HG03342 (cell line): ENCODE results near the gene APBB3.

Source experiments
- ATAC-seq: cut with Tn5 transposase; IDR thresholded peaks from one replicate; pipeline ENCODE4 v1.9.1; 2021; ENCODE audit warnings: mild to moderate bottlenecking, moderate library complexity; ENCODE audit not compliant: unreplicated experiment

APBB3 gene

GRCh38 chr5:140576776-140577201 is 12.4 kb upstream of the APBB3 start:
- no peak for ATAC-seq

- ATAC-seq, result no peak
Measured at GRCh38 chr5:140575309-140575708, 10.9 kb upstream of the APBB3 start.

DNA sequence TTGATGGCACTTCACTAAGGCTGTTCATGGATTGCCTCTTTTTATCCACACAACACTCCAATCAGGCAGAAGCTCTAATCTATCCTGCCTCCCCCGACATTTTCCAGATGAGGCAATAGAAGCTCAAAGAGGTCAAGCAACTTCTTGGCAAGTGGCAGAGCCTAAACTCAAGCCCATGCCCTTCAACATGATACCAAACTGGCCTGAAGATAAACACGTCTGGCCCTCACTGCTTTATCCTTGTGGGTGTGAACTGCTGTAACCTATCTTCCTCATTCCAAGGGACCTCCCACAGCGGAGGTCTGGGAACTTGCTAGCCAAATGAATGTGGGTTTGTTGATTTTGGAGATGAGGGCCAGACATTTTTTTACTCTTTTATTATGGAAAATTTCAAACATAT is 9.8 kb upstream of the APBB3 start:
- ATAC-seq, result no peak

- ATAC-seq, result no peak
Measured at GRCh38 chr5:140573683-140574082, 9.3 kb upstream of the APBB3 start.

DNA sequence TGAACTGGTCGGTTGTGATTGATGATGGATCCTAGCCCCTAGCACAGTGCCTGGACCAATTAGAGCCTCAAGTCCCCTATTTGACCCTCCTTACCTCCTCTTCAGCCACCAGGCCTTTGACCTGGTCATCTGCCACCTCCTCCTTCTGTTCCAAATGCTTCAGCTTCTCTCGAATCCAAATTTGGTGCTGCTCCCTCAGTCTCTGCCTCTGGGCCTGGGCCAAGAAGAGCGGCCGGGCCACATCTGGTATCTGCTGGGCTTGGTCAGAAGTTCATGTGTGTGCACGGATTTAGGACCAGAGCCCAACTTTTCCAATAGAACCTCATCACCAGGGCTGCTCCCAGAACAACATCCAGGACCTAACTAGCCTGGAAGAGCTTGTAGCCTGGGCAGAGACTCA is 6.7 kb upstream of the APBB3 start:
- no peak for ATAC-seq

DNA sequence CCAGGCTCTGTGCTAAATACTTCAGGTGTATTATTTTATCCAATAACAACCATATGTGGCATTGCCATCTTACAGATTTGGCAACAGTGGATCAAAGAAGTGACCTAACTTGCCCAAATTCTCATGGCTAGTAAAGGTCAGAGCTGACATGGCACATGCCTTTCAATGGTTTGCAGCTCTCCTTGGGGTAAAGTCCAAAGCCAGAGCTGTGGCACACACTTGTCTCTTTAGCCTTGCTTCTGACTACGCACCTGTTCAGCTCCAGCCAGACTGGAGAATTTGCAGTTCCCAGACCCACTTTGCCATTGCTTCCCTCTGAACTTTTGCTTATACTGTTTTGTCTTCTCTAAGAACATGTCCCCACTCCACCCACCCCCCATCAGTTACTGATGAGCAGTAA is 6.1 kb upstream of the APBB3 start:
- no peak for ATAC-seq

- ATAC-seq, result no peak
Measured at GRCh38 chr5:140570058-140570457, 5.7 kb upstream of the APBB3 start.

DNA sequence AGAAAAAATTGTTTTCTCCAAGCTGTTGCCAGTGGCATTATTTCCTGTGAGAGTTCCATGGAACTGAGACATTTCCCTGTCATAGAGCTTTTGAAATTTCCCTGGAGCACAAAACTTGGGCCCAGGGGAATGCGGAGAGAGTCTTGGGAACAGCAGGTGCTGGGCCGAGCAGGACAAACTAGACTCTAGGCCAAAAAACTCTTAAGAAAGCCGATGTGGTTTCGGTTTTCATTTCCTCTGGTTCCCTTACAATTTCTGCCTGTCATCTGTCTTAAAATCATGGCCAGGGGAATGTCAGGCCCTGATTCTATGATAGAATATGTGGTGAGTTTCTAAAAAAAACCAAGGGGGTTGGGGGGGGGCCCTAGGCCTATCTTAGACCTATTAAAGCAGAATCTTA is 4.8 kb upstream of the APBB3 start:
- ATAC-seq, result peak; percentile 29

DNA sequence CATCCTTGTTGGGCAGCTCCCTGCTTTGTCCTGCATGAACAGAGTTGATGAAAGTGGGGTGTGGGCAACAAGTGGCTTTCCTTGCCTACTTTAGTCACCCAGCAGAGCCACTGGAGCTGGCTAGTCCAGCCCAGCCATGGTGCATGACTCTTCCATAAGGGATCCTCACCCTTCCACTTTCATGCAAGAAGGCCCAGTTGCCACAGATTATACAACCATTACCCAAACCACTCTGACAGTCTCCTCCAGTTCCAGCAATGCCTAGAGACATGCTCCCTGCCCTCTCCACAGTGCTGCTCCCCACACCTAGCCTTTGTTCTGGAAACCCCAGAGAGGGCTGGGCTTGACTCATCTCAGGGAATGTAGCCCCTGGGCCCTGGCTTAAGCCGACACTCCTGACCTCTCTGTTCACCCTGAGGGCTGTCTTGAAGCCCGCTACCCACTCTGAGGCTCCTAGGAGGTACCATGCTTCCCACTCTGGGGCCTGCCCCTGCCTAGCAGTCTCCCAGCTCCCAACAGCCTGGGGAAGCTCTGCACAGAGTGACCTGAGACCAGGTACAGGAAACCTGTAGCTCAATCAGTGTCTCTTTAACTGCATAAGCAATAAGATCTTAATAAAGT is 4.2 kb upstream of the APBB3 start:
- ATAC-seq, result no peak

DNA sequence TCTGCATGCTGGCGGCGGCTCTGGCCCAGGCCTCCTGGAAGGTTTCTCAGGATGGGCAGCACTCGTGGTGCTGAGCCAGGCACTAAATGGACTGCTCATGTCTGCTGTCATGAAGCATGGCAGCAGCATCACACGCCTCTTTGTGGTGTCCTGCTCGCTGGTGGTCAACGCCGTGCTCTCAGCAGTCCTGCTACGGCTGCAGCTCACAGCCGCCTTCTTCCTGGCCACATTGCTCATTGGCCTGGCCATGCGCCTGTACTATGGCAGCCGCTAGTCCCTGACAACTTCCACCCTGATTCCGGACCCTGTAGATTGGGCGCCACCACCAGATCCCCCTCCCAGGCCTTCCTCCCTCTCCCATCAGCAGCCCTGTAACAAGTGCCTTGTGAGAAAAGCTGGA is 3.5 kb upstream of the APBB3 start:
- ATAC-seq, result no peak

- no peak for ATAC-seq
Measured at GRCh38 chr5:140567136-140567818, 2.9 kb upstream of the APBB3 start.

GRCh38 chr5:140566665-140567064 is 2.3 kb upstream of the APBB3 start:
- ATAC-seq, result no peak

DNA sequence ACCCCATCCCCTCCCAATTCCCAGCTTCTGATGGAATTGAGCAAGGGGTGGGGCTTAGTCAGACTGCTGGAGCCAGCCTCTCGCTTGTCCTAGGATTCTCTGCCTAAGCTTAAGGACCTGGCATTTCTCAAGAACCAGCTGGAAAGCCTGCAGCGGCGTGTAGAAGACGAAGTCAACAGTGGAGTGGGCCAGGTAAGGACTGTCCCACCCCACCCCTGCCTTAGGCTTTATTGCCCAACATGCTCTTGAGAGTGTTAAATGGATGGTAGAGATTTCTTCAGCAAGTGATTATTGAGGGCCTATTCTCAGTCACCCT is 1.3 kb upstream of the APBB3 start:
- ATAC-seq, result no peak

DNA sequence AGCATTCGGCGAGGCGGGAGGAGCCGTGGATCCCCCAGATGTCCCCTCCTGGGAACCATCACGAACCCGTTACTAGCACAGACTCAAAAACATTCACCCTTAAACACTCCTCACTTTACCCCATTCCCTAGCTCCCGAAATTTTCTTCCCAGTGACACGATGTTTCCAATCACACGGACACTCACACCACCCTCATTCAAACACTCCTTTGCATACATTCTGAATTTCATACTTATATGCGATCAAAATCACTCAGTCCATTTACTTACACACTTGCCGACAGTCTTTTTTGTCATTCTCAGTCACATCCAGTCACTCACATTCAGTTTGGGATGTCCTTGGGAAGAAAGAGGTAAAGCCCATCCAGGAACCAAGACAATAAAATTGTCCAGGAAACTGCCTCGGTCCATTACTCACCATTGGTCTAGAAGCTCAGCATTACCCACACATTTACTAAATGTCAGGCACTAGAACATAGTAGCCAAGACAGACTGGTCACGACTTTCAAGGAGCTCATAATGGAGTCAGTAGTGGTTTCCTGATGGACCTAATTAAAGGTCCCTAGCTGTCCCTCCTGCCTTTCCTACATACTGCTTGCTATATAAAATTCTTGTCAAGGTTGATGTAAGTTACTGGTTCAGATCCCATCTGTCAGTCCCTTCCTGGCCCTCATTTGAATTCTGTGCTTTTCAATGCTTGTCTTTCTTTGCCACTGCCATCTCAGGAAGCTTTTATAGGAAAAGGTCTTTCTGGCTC is 804 bp upstream of the APBB3 start:
- no peak for ATAC-seq

GRCh38 chr5:140563596-140563995 is 802 bp downstream of the APBB3 start:
- ATAC-seq, result no peak

- no peak for ATAC-seq
Measured at GRCh38 chr5:140561753-140562523, 2.5 kb downstream of the APBB3 start.

- ATAC-seq, result no peak
Measured at GRCh38 chr5:140560227-140560626, 4.2 kb downstream of the APBB3 start.

GRCh38 chr5:140558542-140558941 is 5.9 kb downstream of the APBB3 start:
- ATAC-seq, result no peak

DNA sequence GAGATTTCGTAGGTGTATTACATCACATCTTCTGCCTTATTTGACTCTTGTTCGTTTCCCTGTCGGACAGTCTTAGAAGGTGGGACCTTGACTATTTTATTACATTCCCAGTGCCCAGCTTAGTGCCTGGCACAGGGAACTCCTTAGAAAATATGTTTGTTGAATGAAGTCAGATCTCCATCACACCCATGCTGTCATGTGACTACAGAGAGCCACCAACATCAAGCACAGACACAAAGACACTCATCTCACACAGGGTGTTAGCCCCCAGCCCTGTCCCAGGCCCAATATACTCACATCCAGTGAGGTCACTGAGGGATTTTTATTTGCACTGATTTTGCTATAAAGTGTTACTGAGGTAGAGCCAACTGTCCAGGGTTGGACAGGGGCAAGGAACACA is 6.4 kb downstream of the APBB3 start:
- no peak for ATAC-seq

- ATAC-seq, result peak; percentile 93
Measured at GRCh38 chr5:140557136-140557805, 7.1 kb downstream of the APBB3 start, which contains the start of gene SRA1. Gene SRA1, minus strand, starts transcription at chr5:140557473. Its CDS starts 21 bp downstream, at chr5:140557452.

DNA sequence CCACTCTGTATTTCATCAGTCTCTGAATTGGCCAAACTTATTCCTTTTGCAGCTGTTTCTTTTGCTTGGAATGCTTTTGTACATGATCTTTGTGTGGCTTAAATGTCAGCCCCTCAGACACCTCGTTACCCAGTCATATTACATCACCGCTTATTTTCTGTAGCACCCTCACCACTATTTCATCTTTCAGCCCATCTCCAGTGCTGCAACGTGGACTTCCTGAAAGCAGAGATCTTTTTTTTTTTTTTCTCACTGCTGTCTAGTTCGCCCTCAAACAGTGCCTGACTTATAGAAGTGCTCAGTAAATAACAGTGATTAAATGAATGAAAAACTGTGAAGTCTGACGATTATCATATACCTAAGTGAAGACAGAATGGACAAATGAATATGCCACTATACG is 8.0 kb downstream of the APBB3 start:
- no peak for ATAC-seq
